OCI-LY3 (cell line): ENCODE measurements around the gene ADAM8.

Source experiments
- CTCF ChIP-seq: fragments of 200-600, 300-600 bp; sonication (generic); IDR thresholded peaks from 2 replicates; pipeline ENCODE4 v1.5.1; 2014; ENCODE audit warnings: antibody characterized with exemption, low read length, low read depth
- EZH2phosphoT487 ChIP-seq: fragments of 200-600 bp; shearing (Covaris generic); IDR thresholded peaks from 2 replicates; pipeline ENCODE4 v1.6.1; 2018; ENCODE audit warnings: antibody characterized with exemption, mixed run types, low read depth

GRCh38 chr10:133269367-133269766 lies 7.3 kb downstream of the ADAM8 start:
- no peak for TF ChIP-seq CTCF
- no peak for TF ChIP-seq EZH2phosphoT487
